T follicular helper cell (primary cell): ENCODE measurements around the gene SPSB4.
"Not testable (repeated sequence)": the region's sequence is repeated elsewhere in the genome, so short reads cannot be mapped to it uniquely, and the experiment has no call there.

Experiments used
- DNase-seq: peaks from one replicate; pipeline ENCODE4 v3.0.0-alpha.2; 2020; ENCODE audit warnings: low read depth

The SPSB4 gene

GRCh38 chr3:141116721-141117120 is 65.6 kb downstream of the SPSB4 start:
- no peak for DNase-seq

GRCh38 chr3:141117982-141118381 is 66.8 kb downstream of the SPSB4 start:
- not testable (repeated sequence) for DNase-seq

- no peak for DNase-seq
Measured at GRCh38 chr3:141122455-141123030, 71.4 kb downstream of the SPSB4 start.

- DNase-seq, result no peak
Measured at GRCh38 chr3:141123677-141124410, 72.7 kb downstream of the SPSB4 start.

- no peak for DNase-seq
Measured at GRCh38 chr3:141124715-141125114, 73.6 kb downstream of the SPSB4 start.

GRCh38 chr3:141125351-141125750 is 74.2 kb downstream of the SPSB4 start:
- DNase-seq, result no peak

- DNase-seq, result no peak
Measured at GRCh38 chr3:141126661-141127343, 75.7 kb downstream of the SPSB4 start.

GRCh38 chr3:141127344-141128125 is 76.4 kb downstream of the SPSB4 start:
- DNase-seq, result no peak

- no peak for DNase-seq
Measured at GRCh38 chr3:141128126-141128777, 77.1 kb downstream of the SPSB4 start.

GRCh38 chr3:141129049-141129448 is 77.9 kb downstream of the SPSB4 start:
- DNase-seq, result no peak

GRCh38 chr3:141129541-141130011 is 78.4 kb downstream of the SPSB4 start:
- no peak for DNase-seq

GRCh38 chr3:141143517-141143916 is 92.4 kb downstream of the SPSB4 start:
- DNase-seq, result no peak

- DNase-seq, result no peak
Measured at GRCh38 chr3:141146979-141147470, 95.9 kb downstream of the SPSB4 start.

GRCh38 chr3:141147657-141148056 is 96.5 kb downstream of the SPSB4 start:
- DNase-seq, result no peak

GRCh38 chr3:141148169-141148568 is 97.0 kb downstream of the SPSB4 start:
- no peak for DNase-seq

- no peak for DNase-seq
Measured at GRCh38 chr3:141148770-141149169, 97.6 kb downstream of the SPSB4 start.

GRCh38 chr3:141150081-141150830 is 99.1 kb downstream of the SPSB4 start:
- DNase-seq, result no peak

GRCh38 chr3:141150931-141151330 is 99.8 kb downstream of the SPSB4 start:
- DNase-seq, result no peak

GRCh38 chr3:141151439-141151838 is 100.3 kb downstream of the SPSB4 start:
- DNase-seq, result no peak

GRCh38 chr3:141152130-141152529 is 101.0 kb downstream of the SPSB4 start:
- DNase-seq, result no peak
